Right ventricle myocardium inferior (tissue), 1 donor: ENCODE results near the gene PPP1R3C. TPM values are rescaled to one million over a fixed set of nuclear protein-coding genes. Genes with fewer than 3 reads are reported as not detected.

Experiments
- ATAC-seq: fragments of 200-7000 bp; cut with Tn5 transposase; one replicate; pipeline ENCODE4 v1.9.1; 2020; ENCODE audit warnings: mild to moderate bottlenecking, moderate library complexity
- DNase-seq: peaks from one replicate; pipeline ENCODE4 v3.0.0; 2021; ENCODE audit errors: missing footprints
- intact Hi-C: fragments of 100-400 bp; cut with DNase I; formaldehyde crosslinking; loops from one replicate; pipeline ENCODE4 v1.11.0; 2022
- long read RNA-seq: library from polyadenylated mRNA; unstranded; transcript quantifications from one replicate; pipeline ENCODE4 v2.0.0, GENCODE V29; 2021
- total RNA-seq: library from RNA; stranded (reverse); fragmentation: NEBNext Ultra II Directional; extraction: Animal tissue kit (Norgen Biotek cat#: 25700); gene quantifications from one replicate; pipeline ENCODE4 v1.2.1, GENCODE V29; 2021
- donor health status: DM: no; HTN: yes; CAD: no; lungs with severe emphysema.

PPP1R3C gene
- total RNA-seq = 137 TPM
- long read RNA-seq, transcript PPP1R3C-201 (2 exons, 2,524 nt) = major isoform, 84 of 96 reads
- long read RNA-seq, partial matches to known transcripts = 12 of 96 reads
- long read RNA-seq, other reads (novel, unspliced or antisense) = 0 of 96 reads

DNA sequence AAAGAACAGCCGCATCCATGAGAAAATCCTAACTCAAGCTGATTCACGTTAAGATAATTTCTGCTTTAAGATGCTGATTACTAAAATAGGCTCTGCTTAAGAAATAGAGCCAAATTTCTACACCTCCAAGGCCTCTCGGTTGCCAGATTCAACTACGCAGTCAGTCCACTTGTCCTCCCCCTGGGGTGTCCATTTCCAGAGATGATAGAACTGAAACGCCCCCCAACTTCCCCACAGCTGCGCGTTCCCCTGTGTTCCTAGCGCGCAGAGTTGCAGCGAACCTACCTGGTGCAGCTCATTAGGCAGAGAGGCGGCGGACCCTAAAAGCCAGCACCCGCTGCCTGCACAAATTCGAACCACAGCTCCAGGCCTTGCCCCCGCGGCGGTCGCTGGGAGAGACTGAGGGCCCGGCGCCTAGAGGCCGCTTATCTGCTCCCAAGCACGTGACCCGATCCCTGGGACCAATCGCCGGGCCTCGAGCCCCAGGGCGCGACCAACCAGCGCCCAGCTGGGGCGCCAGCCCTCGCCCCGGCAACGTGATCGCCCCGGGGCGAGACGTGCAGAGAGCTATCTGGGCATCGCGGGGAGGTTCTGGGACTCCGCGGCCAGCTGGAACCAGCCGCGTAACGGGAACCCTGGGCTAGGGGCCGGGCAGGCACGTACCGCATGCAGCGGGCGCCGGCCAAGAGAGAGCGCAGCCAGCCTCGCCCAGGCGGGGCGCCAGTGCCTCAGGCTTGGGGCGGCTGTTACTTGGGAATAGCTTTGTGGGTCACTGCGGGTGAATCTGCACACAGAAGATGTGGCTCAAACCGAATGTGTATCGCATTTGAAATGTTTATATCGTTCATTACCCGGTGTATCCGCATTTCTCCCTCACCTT, at the start of gene PPP1R3C:
PPP1R3C (minus strand) TSS at position 401 of the 880 bp plus-strand sequence; CDS start at position 299, 102 bp downstream.
- DNase-seq = peak; percentile 94
- intact Hi-C loops = loop anchor here (1.0 to 10.0 kb wide), 3 partner anchors 26 to 218 kb away; partner anchors contain the start of gene HECTD2
- peak; percentile 97 for ATAC-seq

DNA sequence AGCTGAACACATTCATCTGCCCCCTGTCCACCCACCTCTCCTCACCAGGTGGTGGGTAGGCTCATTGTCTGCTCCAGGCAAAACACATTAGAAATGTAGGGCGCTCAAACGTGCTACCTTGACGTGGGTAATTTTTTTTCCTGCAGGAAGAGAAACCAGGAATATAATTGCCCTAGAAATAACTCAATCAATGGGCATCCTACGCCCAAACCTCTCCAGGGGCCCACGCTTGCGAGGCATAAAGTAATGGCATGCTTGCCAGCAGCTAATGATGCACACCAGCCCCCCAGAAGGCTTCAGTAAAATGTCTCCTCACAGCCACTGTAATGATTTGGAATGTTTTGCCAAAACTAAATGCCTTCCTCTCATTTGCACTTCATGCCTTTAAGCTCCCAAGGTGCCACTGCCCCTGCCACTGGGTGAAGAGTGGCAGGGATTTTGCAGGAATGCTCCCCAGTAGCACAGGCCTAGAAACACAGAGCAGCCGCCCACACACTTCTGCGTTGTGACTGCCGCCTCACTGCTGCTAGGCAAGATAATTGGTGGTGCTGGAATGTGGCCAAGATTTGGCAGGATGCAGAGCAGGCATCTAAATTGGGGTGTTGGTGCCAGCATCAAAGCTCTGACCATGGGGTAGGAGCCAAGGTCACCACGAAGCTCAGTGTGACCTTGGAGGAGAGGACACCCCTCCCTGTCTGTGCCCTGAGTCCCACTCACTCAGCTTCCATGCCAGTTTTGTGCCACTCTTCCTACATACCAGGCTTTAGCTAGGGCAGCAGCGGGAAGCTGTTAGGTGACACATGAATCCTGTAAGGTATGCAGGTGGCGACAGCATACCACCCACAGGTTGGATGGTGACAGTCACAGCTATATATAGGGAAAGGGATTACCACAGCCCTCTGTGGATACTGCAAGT, 48.7 kb upstream of the PPP1R3C start:
- intact Hi-C loops = no loop called here
- ATAC-seq = peak; percentile 63
- peak; percentile 34 for DNase-seq

DNA sequence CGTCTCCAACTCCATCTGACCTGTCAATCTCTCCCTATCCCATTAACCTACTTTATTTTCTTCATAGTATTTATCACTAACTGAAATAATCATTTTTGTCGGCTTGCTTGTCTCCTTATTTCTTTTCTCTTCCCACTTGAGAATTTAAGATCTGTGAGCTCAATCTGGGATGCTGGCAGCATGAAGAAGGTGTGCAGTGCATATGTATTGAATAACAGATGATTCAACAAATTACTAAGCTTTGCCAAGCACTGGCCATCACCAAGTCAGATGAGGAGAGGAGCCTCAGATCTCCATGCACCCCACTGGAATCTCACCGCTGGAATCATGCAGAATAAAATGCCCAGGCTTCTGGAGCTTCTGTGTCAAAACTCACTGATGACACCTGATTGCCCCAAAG, 47.6 kb upstream of the PPP1R3C start:
- intact Hi-C loops = no loop called here
- ATAC-seq (no peak), DNase-seq (no peak)

DNA sequence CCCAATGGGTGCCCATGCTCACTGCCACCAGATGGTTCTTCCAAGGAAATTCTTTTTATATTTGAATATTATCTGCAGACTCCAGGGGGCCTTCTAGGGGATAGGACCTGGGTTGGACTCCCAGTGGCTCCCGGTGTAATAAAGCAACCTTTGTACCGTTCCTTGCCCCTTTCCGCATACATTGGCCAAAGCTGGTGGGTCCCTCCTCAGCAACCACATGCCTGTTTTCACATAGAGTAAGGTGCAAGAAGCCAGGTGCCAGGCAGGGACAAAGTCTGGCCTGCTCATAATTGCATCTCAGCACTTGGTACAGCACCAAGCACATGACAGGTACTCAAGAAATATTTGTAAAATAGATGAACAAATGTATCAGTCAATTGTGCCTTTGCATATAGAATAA, 46.4 kb upstream of the PPP1R3C start:
- DNase-seq = no peak
- intact Hi-C loops = no loop called here
- ATAC-seq = no peak

DNA sequence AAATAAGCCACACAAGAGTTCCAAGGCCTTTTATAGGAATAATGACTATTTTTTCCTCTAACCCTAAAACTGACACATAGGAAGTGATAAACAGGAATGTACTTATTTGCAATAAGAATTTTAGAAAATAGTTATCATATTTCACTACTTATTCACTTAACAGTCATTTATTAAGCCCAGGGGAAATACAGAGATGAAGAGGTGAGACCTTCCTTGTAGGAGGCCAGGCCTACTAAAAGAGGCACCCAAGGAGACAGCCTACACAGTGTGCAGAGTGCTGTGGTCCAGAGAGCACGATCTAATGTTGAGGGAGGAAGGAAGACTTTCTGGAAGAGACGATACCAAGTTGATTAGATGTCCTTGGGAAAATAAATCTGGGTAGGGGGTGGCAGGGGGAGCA, 45.0 kb upstream of the PPP1R3C start:
- ATAC-seq = no peak
- intact Hi-C loops = no loop called here
- no peak for DNase-seq

DNA sequence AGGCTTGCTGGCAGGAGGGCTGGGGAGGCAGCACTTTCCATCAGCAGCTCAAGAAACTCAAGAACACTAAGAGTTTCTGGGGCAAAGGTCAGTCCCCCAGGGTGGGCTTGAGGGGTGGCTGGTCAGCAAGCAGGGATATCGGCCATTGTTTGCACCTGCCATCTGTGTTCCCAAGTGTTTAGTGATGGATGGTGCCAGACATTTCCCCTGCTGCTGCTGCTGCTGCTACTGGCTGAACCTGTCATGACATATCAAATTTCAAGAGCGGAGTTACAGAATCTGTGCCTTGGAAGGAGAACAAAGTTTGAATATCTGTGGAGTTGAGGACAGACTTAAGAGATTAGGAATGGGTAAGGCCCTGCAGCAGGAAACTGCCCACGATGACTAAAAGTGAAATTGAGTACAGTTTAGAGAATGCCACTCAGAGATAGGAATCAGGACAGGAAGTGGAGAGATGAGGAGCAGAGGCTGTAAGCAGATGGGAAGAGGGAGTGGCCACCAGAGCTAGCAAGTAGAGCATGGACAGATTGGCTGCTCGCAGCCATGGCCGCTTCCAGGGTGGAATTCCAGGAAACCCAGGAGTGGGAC, 39.2 kb upstream of the PPP1R3C start:
- ATAC-seq (no peak), DNase-seq (peak; percentile 53)
- intact Hi-C loops = no loop called here

DNA sequence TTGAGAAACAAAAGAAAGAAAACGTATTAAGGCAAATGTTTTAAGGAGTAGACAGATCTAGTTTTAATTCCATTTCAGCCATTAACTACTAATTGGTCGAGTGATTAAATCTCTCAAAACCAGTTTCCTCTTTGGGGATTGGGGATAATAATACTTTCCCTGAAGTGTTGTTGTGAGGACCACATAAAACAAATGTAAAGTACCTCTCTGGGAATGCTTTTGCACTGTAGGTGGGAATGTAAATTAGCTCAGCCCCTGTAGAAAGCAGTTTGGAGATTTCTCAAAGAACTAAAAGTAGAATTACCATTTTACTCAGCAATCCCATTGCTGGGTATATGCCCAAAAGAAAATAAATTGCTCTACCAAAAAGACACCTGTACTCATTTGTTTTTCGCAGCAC, 36.0 kb upstream of the PPP1R3C start:
- intact Hi-C loops = no loop called here
- no peak for ATAC-seq
- DNase-seq = no peak

DNA sequence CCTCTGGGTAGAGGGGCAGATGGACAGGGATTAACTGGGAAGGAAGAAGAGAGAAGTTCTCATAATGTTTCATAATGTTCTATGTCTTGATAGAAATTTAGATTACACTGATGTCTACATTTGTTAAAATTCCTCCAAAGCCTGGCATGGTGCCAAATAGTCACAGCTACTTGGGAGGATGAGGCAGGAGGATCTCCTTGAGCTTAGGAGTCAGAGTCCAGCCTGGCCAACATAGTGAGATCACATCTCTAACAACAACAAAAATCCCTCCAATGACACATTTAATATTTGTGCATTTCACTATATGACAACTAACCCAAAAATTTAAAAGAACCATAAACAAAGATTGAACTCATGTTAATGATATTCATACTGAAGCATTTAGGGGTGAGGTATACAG, 33.0 kb upstream of the PPP1R3C start:
- DNase-seq (no peak), ATAC-seq (no peak)
- intact Hi-C loops = no loop called here

DNA sequence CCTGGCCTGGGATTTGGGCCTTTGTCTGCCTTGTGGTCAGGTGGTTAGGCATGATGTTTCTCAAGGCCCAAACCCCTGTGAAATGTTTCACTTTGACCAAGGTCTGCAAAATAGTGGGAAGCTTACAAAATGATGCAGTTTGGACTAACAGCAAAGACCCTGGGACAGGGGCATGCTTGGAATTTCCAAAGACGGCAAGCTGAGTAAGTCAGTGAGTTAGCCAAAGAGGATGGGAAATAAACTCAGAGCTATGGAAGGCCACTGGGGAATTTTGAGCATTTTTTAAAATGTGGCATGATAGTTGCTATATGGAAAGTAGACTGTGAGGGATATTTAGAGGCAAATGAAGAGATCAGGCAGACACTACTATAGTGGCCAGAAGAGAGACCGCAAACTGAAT, 31.6 kb upstream of the PPP1R3C start:
- intact Hi-C loops = no loop called here
- ATAC-seq = no peak
- no peak for DNase-seq

DNA sequence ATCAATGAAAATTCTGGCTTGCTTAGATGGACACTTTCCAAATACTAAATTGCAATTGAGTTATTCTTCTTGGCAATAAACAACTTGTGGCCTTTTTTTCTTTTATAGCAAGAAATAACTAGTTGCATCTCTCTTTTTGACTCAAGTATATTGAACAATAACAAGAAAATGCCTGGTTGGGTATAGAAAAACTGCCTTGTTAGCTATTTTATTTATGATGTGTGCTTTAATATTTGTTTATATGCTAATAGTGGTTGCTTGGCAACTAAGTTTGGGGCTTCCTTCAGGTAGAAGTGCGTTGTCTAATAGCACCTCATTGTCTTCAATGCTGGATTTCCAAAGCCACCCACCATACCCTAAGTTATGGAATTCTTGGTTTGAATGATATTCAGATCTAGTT, 30.1 kb upstream of the PPP1R3C start:
- no peak for ATAC-seq
- intact Hi-C loops = no loop called here
- no peak for DNase-seq

DNA sequence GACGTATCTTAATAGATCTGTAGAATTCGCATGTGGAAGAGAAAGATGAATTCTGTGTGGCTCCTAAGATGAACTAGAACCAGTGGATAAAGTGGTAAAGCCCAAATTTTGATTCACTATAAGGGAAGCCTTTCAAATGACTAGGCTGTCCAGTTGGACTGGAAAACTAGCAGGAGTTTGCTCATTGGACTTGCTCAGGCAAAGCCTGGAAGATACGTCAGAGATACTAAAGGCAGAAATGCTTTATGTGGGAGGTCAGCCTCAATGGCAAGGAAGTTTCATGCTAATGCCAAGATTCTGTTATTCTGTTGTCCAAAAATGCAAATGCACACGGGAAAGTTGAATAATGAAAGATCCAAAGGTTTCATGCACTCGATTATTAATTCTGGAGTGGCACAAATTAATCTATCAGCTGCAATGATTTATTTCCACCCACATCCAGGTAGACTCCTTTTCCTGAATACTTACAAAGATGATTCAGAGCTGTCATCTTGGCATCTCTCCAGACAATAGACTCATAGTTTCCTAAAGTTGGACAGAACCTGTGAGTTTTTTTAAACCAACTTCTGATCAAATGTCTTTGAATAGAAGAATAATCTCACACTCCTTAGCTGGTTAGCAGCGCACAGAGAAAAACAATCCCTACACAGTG, 20.5 kb upstream of the PPP1R3C start:
- ATAC-seq (no peak), DNase-seq (no peak)
- intact Hi-C loops = no loop called here

DNA sequence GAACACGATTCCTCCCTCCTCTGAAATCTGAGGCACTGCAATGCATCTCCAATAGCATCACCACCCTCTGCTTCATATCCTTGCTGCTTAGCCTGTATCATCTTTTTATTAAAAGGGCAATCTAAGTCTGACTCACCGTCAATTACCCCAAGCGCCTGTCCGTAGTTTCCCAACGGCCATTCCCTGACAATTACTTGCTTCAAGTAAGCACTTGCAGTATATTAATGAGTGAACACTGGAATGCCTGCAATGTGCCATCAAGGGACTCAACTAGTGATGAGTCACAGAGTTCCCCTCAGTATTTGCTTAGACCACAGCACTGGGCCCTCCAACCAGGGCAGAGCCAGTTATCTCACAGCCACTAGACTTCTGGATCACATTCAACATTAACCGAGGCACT, 19.5 kb upstream of the PPP1R3C start:
- ATAC-seq = peak; percentile 81
- intact Hi-C loops = no loop called here
- no peak for DNase-seq

DNA sequence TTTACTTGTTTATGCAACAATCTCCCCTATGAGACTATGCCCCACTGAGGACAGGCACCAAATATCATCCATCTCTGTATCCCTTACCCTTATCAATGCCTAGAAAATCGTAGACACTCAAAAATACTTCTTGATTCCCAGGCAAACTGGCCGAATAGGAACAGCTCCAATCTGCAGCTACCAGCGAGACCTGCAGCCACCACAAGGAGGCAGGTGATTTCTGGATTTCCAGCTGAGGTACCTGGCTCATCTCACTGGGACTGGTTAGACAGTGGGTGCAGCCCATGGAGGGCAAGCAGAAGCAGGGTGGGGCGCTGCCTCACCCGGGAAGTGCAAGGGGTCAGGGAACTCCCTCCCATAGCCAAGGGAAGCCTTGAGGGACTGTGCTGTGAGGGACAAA, 10.8 kb upstream of the PPP1R3C start:
- intact Hi-C loops = no loop called here
- DNase-seq (no peak), ATAC-seq (no peak)

DNA sequence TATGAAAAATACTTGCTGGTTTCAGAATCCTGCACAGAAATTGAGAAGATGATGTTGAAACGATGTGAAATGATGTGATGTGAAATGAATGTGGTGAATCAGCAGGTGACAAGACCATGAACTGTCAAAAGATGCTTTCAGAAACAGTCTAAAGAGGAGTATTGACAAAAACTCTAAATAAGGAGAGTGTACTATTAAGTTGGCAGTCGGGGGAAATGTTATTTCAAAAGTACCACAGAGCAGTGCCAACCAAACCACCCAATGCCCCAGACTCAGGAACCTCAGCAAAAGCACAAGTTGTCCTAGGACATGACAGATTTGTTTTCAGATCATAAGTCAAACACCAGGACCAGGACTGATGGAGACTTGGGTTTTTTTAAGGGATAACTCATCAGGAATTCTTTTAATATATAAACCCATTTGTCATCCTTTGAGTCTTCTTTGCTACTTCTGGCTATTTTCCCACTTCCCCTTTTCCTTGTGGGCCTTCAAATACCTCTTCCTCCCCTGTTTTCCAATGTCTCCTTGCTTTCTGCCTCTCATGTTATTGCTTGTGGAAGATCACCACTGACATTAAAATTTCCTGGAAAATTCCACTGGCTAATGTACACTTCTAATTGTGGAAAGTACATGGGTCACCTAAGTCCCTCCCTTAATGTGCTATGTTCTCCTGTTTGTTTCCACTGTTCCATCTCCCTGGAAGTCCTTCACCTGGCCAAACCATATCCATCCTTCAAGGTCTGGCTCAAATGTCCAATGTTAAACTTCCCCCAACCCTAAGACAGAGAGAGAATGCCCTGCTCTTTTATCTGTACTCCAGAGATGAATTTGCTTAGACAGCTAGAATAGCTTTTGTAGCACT, 10.2 kb upstream of the PPP1R3C start:
- DNase-seq = no peak
- no peak for ATAC-seq
- intact Hi-C loops = no loop called here

DNA sequence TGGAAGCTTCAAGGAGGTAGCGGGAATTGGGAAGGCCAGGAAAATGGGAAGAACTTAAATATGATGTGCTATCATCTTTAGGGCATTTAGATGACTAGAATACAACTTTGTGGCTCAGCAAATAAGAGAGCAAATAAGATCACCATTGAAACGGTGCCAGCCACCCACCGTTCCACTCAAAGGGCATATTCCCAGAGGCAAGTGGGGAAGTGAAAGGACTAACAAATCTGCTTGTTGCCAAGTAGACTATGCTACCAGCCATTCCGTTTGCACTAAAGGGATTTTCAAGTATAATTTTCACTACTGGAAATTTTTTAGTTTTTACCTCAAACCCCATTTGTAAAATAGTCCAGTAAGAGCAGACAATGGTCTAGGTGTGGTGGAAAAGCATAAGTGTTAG, 4.0 kb upstream of the PPP1R3C start:
- intact Hi-C loops = loop anchor here (5.0 to 10.0 kb wide), 3 partner anchors 222 to 340 kb away; partner anchors contain the start of gene HECTD2
- DNase-seq (no peak), ATAC-seq (no peak)

DNA sequence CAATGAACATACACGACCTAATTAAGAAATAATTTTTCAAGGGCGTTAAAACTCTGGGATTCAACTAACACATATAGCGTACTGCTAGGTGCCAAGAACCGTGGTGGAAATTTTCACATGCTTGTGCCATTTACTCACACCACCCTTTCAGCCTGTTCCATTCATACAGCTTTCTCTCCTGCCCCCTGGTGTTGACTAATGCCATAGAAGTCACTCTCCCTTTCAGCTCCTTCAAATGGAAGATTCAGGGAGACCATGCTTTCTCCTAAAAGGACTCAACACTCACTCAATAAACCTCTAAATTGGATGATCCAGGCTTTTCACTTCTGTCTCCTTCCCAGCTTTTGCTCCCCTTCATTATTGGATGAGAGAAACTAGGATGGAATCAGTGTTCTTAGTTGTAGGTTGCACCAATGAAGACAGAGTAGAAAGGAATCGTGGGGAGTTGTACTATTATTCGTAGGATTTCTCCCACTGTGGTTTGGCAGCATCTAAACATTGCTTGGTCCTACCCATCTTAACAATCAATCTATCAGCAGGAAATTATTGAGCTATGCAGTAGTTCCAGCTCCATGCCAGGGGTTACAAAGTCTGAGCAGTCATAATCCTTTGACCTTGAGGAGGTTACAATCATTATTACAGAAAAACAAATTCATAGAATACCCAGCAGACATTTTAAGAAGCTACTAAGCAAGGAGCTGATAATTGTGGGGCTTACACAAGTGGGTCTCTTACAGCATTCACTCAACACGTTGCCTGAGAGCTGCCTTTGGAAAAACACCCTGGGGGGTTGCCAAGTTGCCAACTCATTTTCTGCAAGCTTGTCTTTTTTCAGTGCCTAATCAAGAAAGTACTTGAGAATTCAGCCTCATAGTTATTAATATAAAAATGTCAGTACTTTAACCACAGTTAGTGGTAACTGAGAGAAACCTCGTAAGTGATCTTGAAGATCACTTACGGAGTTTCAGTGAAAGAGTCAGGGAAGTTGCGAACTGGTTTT, 2.8 kb upstream of the PPP1R3C start:
- DNase-seq (no peak), ATAC-seq (peak; percentile 45)
- intact Hi-C loops = loop anchor here (1.0 to 10.0 kb wide), 5 partner anchors 83 to 338 kb away; partner anchors contain the start of gene HECTD2
